ENCODE data around the gene PTCD3.

GRCh38 chr2:86069091-86069685 is 36.8 kb upstream of the PTCD3 start:
- no peak for TF ChIP-seq POLR2A (IDR thresholded peaks at IDR 0.05)
- TF ChIP-seq, protein P1, sequence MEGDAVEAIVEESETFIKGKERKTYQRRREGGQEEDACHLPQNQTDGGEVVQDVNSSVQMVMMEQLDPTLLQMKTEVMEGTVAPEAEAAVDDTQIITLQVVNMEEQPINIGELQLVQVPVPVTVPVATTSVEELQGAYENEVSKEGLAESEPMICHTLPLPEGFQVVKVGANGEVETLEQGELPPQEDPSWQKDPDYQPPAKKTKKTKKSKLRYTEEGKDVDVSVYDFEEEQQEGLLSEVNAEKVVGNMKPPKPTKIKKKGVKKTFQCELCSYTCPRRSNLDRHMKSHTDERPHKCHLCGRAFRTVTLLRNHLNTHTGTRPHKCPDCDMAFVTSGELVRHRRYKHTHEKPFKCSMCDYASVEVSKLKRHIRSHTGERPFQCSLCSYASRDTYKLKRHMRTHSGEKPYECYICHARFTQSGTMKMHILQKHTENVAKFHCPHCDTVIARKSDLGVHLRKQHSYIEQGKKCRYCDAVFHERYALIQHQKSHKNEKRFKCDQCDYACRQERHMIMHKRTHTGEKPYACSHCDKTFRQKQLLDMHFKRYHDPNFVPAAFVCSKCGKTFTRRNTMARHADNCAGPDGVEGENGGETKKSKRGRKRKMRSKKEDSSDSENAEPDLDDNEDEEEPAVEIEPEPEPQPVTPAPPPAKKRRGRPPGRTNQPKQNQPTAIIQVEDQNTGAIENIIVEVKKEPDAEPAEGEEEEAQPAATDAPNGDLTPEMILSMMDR (IDR thresholded peaks at IDR 0.05), result no peak
